HepG2 (cell line): ENCODE data around the gene DUSP7.

Experiments
- BHLHE40 ChIP-seq: IDR thresholded peaks from 2 replicates; pipeline ENCODE4 v1.6.1; 2011; ENCODE audit warnings: low read length, improper control_type of control experiment
- CTCF ChIP-seq: sonication (generic); formaldehyde crosslinking; IDR thresholded peaks from 2 replicates; pipeline ENCODE4 v1.5.0; 2020; ENCODE audit warnings: mild to moderate bottlenecking, missing genetic modification reagents, moderate library complexity
- E2F1 ChIP-seq: sonication (generic); formaldehyde crosslinking; IDR thresholded peaks from 2 replicates; pipeline ENCODE4 v1.5.0; 2020; ENCODE audit warnings: missing genetic modification reagents
- KLF16 ChIP-seq, 2 experiments: sonication (generic) in 1 of 2; formaldehyde crosslinking in 1 of 2; IDR thresholded peaks; 2 replicates each; pipeline versions ENCODE4 v1.6.1 to v1.8.0; 2016 to 2023; ENCODE audit warnings: missing genetic modification reagents in 2 of 2, missing compliant biosample characterization in 1 of 2
- NFE2 ChIP-seq: sonication (generic); formaldehyde crosslinking; IDR thresholded peaks from 2 replicates; pipeline ENCODE4 v1.4.0; 2020; ENCODE audit warnings: missing genetic modification reagents
- YEATS4 ChIP-seq: sonication (generic); formaldehyde crosslinking; IDR thresholded peaks from 2 replicates; pipeline ENCODE4 v1.4.0; 2020; ENCODE audit warnings: missing genetic modification reagents, borderline replicate concordance
- ZNF331 ChIP-seq: sonication (generic); formaldehyde crosslinking; IDR thresholded peaks from 2 replicates; pipeline ENCODE4 v1.4.0; 2020; ENCODE audit warnings: missing genetic modification reagents
- ZNF567 ChIP-seq: sonication (generic); formaldehyde crosslinking; IDR thresholded peaks from 2 replicates; pipeline ENCODE4 v1.8.1; 2023; ENCODE audit warnings: mild to moderate bottlenecking, missing genetic modification reagents, borderline replicate concordance

- no peak for TF ChIP-seq KLF16 (CRISPR knock-in tag; IDR thresholded peaks at IDR 0.05)
- TF ChIP-seq NFE2 (CRISPR knock-in tag) = no peak
- no peak for TF ChIP-seq BHLHE40
- no peak for TF ChIP-seq YEATS4 (CRISPR knock-in tag)
- no peak for TF ChIP-seq CTCF
- no peak for TF ChIP-seq ZNF331
- no peak for TF ChIP-seq ZNF567 (CRISPR knock-in tag)
- TF ChIP-seq E2F1 = no peak
Measured at GRCh38 chr3:52020796-52021195, 35.6 kb downstream of the DUSP7 start.
